K562 (cell line): ENCODE data around the gene USP2. TPM values are rescaled to one million over a fixed set of nuclear protein-coding genes. Genes with fewer than 3 reads are reported as not detected.

Experiments
- DLX4 ChIP-seq: fragments of 250-450 bp; sonication (Bioruptor Pico); IDR thresholded peaks from 2 replicates; pipeline ENCODE4 v1.6.1; 2021; ENCODE audit warnings: mild to moderate bottlenecking
- DMBX1 ChIP-seq: fragments of 250-450 bp; sonication (Bioruptor Pico); IDR thresholded peaks from 2 replicates; pipeline ENCODE4 v1.8.0; 2022; ENCODE audit warnings: inconsistent platforms, mild to moderate bottlenecking, moderate library complexity, borderline replicate concordance
- E2F5 ChIP-seq: sonication (generic); formaldehyde crosslinking; IDR thresholded peaks from 2 replicates; pipeline ENCODE4 v1.8.0; 2022; ENCODE audit warnings: mild to moderate bottlenecking, missing genetic modification reagents
- EGR1 ChIP-seq: fragments of 450-650 bp; conservative IDR thresholded peaks from 2 replicates; pipeline ENCODE4 v1.6.1; 2017; ENCODE audit warnings: mild to moderate bottlenecking
- HMBOX1 ChIP-seq: sonication (generic); IDR thresholded peaks from 2 replicates; pipeline ENCODE4 v1.6.1; 2016
- KLF10 ChIP-seq: fragments of 250-450 bp; sonication (Bioruptor Pico); IDR thresholded peaks from 2 replicates; pipeline ENCODE4 v1.6.1; 2021; ENCODE audit warnings: matching md5 sums
- MLX ChIP-seq, 2 experiments: fragments of 450-650 bp in 1 of 2; sonication (generic) in 1 of 2; formaldehyde crosslinking; conservative IDR thresholded peaks; 2 replicates each; pipeline versions ENCODE4 v1.4.0 to v1.8.1; 2020 to 2022; ENCODE audit warnings: mild to moderate bottlenecking in 1 of 2, missing genetic modification reagents in 1 of 2
- NCOA1 ChIP-seq: fragments of 450-650 bp; IDR thresholded peaks from 2 replicates; pipeline ENCODE4 v1.6.1; 2016; ENCODE audit warnings: low read depth
- NR4A1 ChIP-seq, 2 experiments: fragments of 250-450 bp in 1 of 2; fragments of 450-650 bp in 1 of 2; sonication (Bioruptor Pico) in 1 of 2; IDR thresholded peaks; 2 replicates each; pipeline versions ENCODE4 v1.4.0 to v1.6.1; 2016 to 2020; ENCODE audit warnings: mild to moderate bottlenecking in 2 of 2, missing compliant biosample characterization in 1 of 2, missing genetic modification characterization in 1 of 2, moderate library complexity in 1 of 2
- PKNOX1 ChIP-seq: fragments of 450-650 bp; IDR thresholded peaks from 2 replicates; pipeline ENCODE4 v1.6.1; 2016
- POLR3G ChIP-seq: IDR thresholded peaks from 2 replicates; pipeline ENCODE4 v1.6.1; 2011; ENCODE audit not compliant: insufficient read length, insufficient replicate concordance; ENCODE audit errors: extremely low read depth
- PRDM10 ChIP-seq: fragments of 450-650 bp; IDR thresholded peaks from 2 replicates; pipeline ENCODE4 v1.6.1; 2018; ENCODE audit not compliant: partially characterized antibody
- RBFOX2 ChIP-seq: fragments of 200-400 bp; formaldehyde crosslinking; IDR thresholded peaks from 2 replicates; pipeline ENCODE4 v1.6.1; 2017; ENCODE audit warnings: low read depth, mild to moderate bottlenecking, low read length, moderate library complexity
- RFX7 ChIP-seq: fragments of 250-450 bp; sonication (Bioruptor Pico); IDR thresholded peaks from 2 replicates; pipeline ENCODE4 v1.5.1; 2021; ENCODE audit warnings: mild to moderate bottlenecking
- SMAD1 ChIP-seq: fragments of 150-350 bp; IDR thresholded peaks from 2 replicates; pipeline ENCODE4 v1.6.1; 2014; ENCODE audit warnings: low read length, low read depth; ENCODE audit not compliant: partially characterized antibody
- ZNF395 ChIP-seq: fragments of 200-800 bp; sonication (Bioruptor generic); IDR thresholded peaks from 2 replicates; pipeline ENCODE4 v1.6.1; 2017; ENCODE audit warnings: missing genetic modification characterization, missing compliant biosample characterization
- ZNF699 ChIP-seq: fragments of 250-450 bp; sonication (Bioruptor Pico); IDR thresholded peaks from 2 replicates; pipeline ENCODE4 v1.8.0; 2021; ENCODE audit warnings: mild to moderate bottlenecking, moderate library complexity; ENCODE audit not compliant: insufficient replicate concordance
- polyA plus RNA-seq, 8 experiments: library from polyadenylated mRNA; depleted of rRNA in 4 of 8; stranded (reverse) in 5 of 8; unstranded in 3 of 8; fragments of >200 nt; fragmentation: Nextera tagmentation in 2 of 8; fragmentation: Illumina TruSeq in 1 of 8; extraction: Ambion mirVana in 2 of 8; extraction: Trizol in 1 of 8; gene quantifications; 2 replicates each; pipeline versions ENCODE4 v1.2.1 to v1.2.3, GENCODE V29; 2011 to 2014; ENCODE audit warnings: inconsistent platforms in 1 of 8, missing spikeins in 1 of 8
- total RNA-seq, 7 experiments: library from RNA; depleted of rRNA in 6 of 7; stranded (reverse); fragments of >200 nt in 6 of 7; fragmentation: Illumina TruSeq in 2 of 7; extraction: Trizol in 2 of 7; gene quantifications; 2 replicates each; pipeline versions ENCODE4 v1.2.1 to v1.2.3, GENCODE V29; 2011 to 2021; ENCODE audit warnings: low replicate concordance in 1 of 7

Gene USP2
- total and polyA plus RNA-seq, 9 of the 15 experiments (the other 6 are each of a cell fraction or from before 2014, with no cell fraction given), result 2.8 to 16.9 (median 3.9) TPM

GRCh38 chr11:119316729-119317591 lies 64.5 kb downstream of the USP2 start, which contains the start of gene MCAM (continued):
- no peak for TF ChIP-seq PRDM10
- TF ChIP-seq KLF10, result no peak
- no peak for TF ChIP-seq NCOA1
- 0 out of 2 replicates have a peak, but pooled peaks have one; percentile 13 for TF ChIP-seq NR4A1 (CRISPR knock-in tag; IDR thresholded peaks at IDR 0.05)
- TF ChIP-seq NR4A1 (tag; IDR thresholded peaks at IDR 0.05), result no peak
- no peak for TF ChIP-seq ZNF395
- TF ChIP-seq DLX4 (CRISPR knock-in tag), result no peak
- no peak for TF ChIP-seq HMBOX1
- no peak for TF ChIP-seq DMBX1 (CRISPR knock-in tag)
- no peak for TF ChIP-seq POLR3G
- TF ChIP-seq EGR1, result no peak
- no peak for TF ChIP-seq SMAD1
- no peak for TF ChIP-seq PKNOX1
- TF ChIP-seq RBFOX2, result peak; percentile 83
- TF ChIP-seq E2F5 (CRISPR knock-in tag), result no peak
- TF ChIP-seq RFX7 (CRISPR knock-in tag), result no peak
- TF ChIP-seq ZNF699 (CRISPR knock-in tag), result no peak
- no peak for TF ChIP-seq MLX (CRISPR knock-in tag; conservative IDR thresholded peaks at IDR 0.05)
